Epithelial cell of esophagus (primary cell): Measurements from ENCODE around the gene CDRT4.

ENCODE experiments used
- DNase-seq: peaks from one replicate; pipeline ENCODE4 v3.0.0; 2010; ENCODE audit warnings: low read depth
- H3K4me3 ChIP-seq: 2 replicates; pipeline ENCODE4 v1.5.1; 2011; ENCODE audit warnings: mild to moderate bottlenecking, low read length, control low read depth
- TF ChIP-seq, protein P1 (sequence below): IDR thresholded peaks from 2 replicates; pipeline ENCODE4 v1.5.1; 2011; ENCODE audit warnings: low read depth, mild to moderate bottlenecking, low read length, control low read depth, inconsistent platforms; ENCODE audit not compliant: insufficient read depth; ENCODE audit errors: missing control alignments

The CDRT4 gene

DNA sequence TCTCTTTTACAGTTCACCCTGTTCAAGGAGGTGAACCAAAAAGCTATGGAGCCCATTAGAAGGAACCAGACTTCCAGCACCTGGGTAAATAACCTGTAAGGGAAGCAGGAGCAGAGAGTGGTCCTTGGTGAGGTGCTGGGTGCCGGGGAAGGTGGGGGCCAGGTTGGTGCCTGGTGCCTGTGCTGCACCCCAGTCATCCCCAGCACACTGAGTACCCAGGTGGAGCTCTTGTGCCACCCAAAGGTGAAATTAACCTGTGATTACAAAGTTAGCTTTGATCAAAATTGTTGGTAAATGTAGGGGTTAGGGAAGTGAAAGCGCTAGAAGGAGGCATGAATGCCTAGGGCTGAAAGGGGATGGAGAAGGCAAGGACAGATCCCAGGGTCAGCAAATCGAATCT, 58.6 kb downstream of the CDRT4 start:
- no peak overlapping the region for H3K4me3 ChIP-seq
- no peak for DNase-seq
- TF ChIP-seq, protein P1, sequence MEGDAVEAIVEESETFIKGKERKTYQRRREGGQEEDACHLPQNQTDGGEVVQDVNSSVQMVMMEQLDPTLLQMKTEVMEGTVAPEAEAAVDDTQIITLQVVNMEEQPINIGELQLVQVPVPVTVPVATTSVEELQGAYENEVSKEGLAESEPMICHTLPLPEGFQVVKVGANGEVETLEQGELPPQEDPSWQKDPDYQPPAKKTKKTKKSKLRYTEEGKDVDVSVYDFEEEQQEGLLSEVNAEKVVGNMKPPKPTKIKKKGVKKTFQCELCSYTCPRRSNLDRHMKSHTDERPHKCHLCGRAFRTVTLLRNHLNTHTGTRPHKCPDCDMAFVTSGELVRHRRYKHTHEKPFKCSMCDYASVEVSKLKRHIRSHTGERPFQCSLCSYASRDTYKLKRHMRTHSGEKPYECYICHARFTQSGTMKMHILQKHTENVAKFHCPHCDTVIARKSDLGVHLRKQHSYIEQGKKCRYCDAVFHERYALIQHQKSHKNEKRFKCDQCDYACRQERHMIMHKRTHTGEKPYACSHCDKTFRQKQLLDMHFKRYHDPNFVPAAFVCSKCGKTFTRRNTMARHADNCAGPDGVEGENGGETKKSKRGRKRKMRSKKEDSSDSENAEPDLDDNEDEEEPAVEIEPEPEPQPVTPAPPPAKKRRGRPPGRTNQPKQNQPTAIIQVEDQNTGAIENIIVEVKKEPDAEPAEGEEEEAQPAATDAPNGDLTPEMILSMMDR: no peak

DNA sequence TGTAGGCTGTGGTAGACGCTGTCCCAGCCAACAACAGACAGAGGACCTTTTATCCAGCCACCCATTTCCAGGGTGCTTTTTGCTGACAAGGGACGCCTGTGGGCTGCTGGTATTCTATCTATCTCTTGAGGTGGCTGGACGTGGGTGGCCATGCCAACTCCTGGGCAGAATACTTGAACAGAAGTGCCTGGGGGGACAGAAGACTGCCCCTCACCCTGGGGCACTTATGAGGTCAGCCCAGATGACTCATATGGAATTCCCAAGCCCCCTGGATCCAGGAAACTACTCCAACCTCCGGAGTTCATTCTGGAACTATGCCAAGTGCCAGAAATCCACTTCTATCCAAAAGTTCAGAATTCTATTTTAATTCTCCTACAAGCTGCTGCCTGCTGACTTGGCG, 61.3 kb downstream of the CDRT4 start:
- TF ChIP-seq, protein P1: no peak
- no peak for DNase-seq
- no peak overlapping the region for H3K4me3 ChIP-seq

DNA sequence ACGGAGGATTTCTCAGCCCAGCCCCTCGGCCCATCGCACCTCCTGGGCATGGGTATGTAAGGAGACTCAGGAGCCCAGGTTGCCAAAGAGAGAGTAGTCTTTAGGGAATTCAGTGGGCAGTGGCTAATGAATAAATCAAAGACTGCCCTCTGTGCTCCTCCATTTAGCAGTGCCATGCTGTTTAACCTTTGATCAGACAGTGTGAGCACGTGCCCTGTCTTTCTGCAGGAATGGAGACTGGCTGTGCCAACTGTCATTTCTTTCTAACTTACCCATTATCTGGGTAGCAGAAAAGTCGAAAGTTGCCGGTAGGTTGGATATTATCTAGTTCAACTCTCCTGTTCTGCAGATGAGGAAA, 62.4 kb downstream of the CDRT4 start:
- no peak for DNase-seq
- no peak overlapping the region for H3K4me3 ChIP-seq
- TF ChIP-seq, protein P1: no peak

DNA sequence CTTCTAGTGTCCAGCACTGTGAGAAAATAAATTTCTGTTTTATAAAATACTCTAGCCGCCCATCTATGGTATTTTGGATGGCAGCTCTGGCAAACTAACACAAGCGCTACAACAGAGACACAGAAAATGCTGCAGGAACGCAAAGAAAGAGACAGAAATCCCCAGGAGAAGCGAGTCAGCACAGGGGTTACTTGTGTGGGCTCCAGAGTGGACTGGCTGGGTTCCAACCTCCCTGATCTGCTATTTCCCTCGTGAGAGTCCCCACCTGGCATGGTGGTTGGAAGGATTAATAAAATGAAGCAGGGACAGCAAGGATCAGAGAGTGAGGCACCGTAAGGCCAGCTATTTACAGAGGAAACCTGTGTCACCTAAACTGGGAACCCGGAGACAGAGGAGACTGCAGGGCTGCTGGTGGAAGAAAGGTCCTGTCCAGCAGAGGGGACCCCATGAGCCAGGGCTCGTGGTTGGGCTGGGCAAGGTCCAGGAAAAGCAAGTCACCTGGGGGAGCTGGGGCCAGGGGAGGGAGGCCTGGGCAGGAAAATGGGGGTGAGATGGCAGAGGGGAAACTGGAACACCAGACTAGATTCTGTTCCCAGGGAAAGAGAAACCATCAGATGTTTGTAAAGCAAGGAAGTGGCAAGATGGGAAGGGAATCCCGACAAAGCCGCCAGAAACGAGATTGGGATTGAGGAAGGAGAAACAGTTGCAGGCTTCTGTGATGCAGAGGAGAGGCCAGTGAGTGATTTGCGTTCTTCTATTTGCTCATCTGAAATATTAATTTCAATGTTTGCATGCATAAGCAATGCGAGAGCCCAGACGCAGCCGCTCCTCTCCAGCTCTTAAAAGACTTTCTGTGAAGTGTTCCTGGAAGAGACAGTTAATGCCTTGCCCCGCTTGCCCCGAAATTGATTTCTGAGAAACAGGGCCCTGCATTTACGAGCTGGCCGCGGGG, 63.0 kb downstream of the CDRT4 start:
- TF ChIP-seq, protein P1: no peak
- no peak for DNase-seq
- H3K4me3 ChIP-seq: no peak overlapping the region

DNA sequence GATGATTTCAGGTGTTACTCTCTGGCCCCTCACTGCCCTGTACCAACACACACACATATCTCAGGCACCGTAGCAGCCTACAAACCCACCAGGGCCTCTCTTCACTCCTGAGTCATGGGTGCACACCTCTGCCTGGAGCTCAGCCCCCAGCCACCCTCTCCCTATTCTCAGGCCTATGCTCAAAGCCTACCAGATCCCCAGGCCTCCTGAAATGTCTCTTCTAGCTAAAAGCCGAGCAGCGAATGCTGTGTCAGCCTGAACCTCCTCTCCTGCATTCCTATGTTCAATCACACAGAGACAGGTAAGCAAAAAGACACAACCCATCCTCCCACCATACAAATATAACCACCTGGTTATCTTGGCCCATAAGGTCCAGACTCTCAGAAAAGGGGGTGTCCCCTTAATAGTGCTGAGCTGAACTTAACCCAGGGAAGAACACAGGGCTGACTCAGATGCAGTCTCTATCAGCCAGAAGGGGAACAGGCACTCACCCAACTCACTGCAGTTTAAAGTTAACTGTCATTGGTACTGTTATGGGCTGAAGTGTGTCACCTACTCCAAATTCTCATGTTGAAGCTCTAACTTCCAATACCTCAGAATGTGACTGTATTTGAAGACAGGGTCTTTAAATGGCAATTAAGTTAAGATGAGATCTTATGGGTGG, 64.0 kb downstream of the CDRT4 start:
- TF ChIP-seq, protein P1: no peak
- no peak for DNase-seq
- no peak overlapping the region for H3K4me3 ChIP-seq

DNA sequence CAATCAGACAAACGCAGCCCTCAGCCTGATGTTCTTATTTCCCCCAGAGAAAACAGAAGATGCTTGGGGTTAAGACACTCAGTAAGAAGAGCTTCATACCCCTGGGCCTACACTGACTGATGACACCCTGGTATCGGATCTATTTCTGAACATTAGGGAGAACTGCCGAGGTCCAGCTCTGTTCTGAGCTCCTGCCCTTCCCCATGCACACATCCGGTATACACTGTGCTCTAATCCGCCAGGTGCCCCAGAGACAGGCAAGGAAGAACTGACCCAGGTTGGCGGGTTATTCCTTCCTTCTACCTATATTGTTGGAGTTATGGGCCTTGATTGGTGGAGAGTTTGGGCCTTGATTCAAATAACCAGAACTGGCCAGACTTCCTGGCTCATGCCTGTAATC, 68.0 kb downstream of the CDRT4 start:
- TF ChIP-seq, protein P1: no peak
- no peak for DNase-seq
- no peak overlapping the region for H3K4me3 ChIP-seq
